SK-N-SH (cell line): Measurements from ENCODE around the gene ATP13A3. TPM values are rescaled to one million over a fixed set of nuclear protein-coding genes. Genes with fewer than 3 reads are reported as not detected.
A peak's percentile ranks its signal among the peaks of the same experiment; 100 is the strongest.

ENCODE experiments used
- CTCF ChIA-PET: fragments of 300-600, 350-600 bp; formaldehyde crosslinking; extraction: SDS; loops from one replicate; lab custom pipeline; 2021; lab: Yijun Ruan, JAX
- POLR2A ChIA-PET: fragments of 350-600 bp; sonication (Branson Sonifier 250); formaldehyde crosslinking; extraction: SDS; loops from one replicate; lab custom pipeline; 2020; ENCODE audit warnings: antibody characterized with exemption, inconsistent platforms; lab: Yijun Ruan, JAX
- DNase-seq: peaks from one replicate; pipeline ENCODE4 v3.0.0; 2012
- H2AFZ ChIP-seq: fragments of 200-600 bp; sonication (generic); 2 replicates; pipeline ENCODE4 v1.8.1; 2016; ENCODE audit warnings: antibody characterized with exemption, mild to moderate bottlenecking, low read depth
- H3F3A ChIP-seq: fragments of 200-600 bp; sonication (generic); replicated peaks from 2 replicates; pipeline ENCODE3; 2016; ENCODE audit warnings: antibody characterized with exemption, mild to moderate bottlenecking; ENCODE audit not compliant: insufficient read depth
- H3K27ac ChIP-seq, 2 experiments: fragments of 200-500 bp in 1 of 2; fragments of 200-600 bp in 1 of 2; sonication (Bioruptor generic) in 1 of 2; sonication (generic), shearing (Covaris generic) in 1 of 2; 2 replicates each; pipeline versions ENCODE4 v1.5.1 to v1.6.1; 2014 to 2016; ENCODE audit warnings: low read depth in 2 of 2, inconsistent platforms in 1 of 2, low read length in 1 of 2, mild to moderate bottlenecking in 1 of 2, mixed read lengths in 1 of 2
- H3K27me3 ChIP-seq: fragments of 200-600 bp; sonication (generic), shearing (Covaris generic); 2 replicates; pipeline ENCODE4 v1.6.1; 2016; ENCODE audit warnings: mixed run types; ENCODE audit not compliant: insufficient read depth
- H3K36me3 ChIP-seq, 2 experiments: fragments of 200-500 bp in 1 of 2; fragments of 200-600 bp in 1 of 2; sonication (Bioruptor generic) in 1 of 2; sonication (generic) in 1 of 2; replicated peaks in 1 of 2; 2 replicates each; pipeline versions ENCODE3 to v1.5.1; 2014 to 2016; ENCODE audit warnings: low read length in 1 of 2, mild to moderate bottlenecking in 1 of 2; ENCODE audit not compliant: insufficient read depth in 2 of 2, control insufficient read depth in 1 of 2
- H3K4me1 ChIP-seq, 2 experiments: fragments of 200-500 bp in 1 of 2; fragments of 200-600 bp in 1 of 2; sonication (Bioruptor generic) in 1 of 2; sonication (generic), shearing (Covaris generic) in 1 of 2; 2 replicates each; pipeline versions ENCODE4 v1.5.1 to v1.6.1; 2014 to 2016; ENCODE audit warnings: low read depth in 1 of 2, low read length in 1 of 2, mixed run types in 1 of 2; ENCODE audit not compliant: insufficient read depth in 2 of 2, control insufficient read depth in 1 of 2
- H3K4me2 ChIP-seq: fragments of 200-600 bp; sonication (generic), shearing (Covaris generic); 2 replicates; pipeline ENCODE4 v1.6.1; 2017; ENCODE audit warnings: mixed run types
- H3K4me3 ChIP-seq, 2 experiments: fragments of 200-500 bp in 1 of 2; fragments of 200-600 bp in 1 of 2; sonication (Bioruptor generic) in 1 of 2; sonication (generic), shearing (Covaris generic) in 1 of 2; 2 replicates each; pipeline versions ENCODE4 v1.5.1 to v1.8.1; 2014 to 2016; ENCODE audit warnings: low read depth in 2 of 2, inconsistent platforms in 1 of 2, low read length in 1 of 2, mild to moderate bottlenecking in 1 of 2, mixed read lengths in 1 of 2, moderate library complexity in 1 of 2
- H3K79me2 ChIP-seq: fragments of 200-600 bp; sonication (generic); 2 replicates; pipeline ENCODE4 v1.8.1; 2017; ENCODE audit warnings: mild to moderate bottlenecking; ENCODE audit not compliant: insufficient read depth
- H3K9ac ChIP-seq: fragments of 200-600 bp; sonication (generic); 2 replicates; pipeline ENCODE4 v1.6.1; 2017; ENCODE audit warnings: mixed run types
- H3K9me2 ChIP-seq: fragments of 200-600 bp; sonication (generic); 2 replicates; pipeline ENCODE4 v1.6.1; 2017; ENCODE audit warnings: mixed run types
- H3K9me3 ChIP-seq: fragments of 200-600 bp; sonication (generic); 2 replicates; pipeline ENCODE4 v1.6.1; 2017; ENCODE audit warnings: mixed run types, mild to moderate bottlenecking, moderate library complexity
- H4K20me1 ChIP-seq: fragments of 200-600 bp; sonication (generic); 2 replicates; pipeline ENCODE4 v1.6.1; 2017; ENCODE audit warnings: mild to moderate bottlenecking, mixed run types; ENCODE audit not compliant: insufficient read depth
- ELF1 ChIP-seq: IDR thresholded peaks from 2 replicates; pipeline ENCODE4 v1.4.0; 2012
- FOSL2 ChIP-seq: IDR thresholded peaks from 2 replicates; pipeline ENCODE4 v1.4.0; 2012; ENCODE audit warnings: low read depth, mild to moderate bottlenecking, moderate library complexity, borderline replicate concordance
- FOXJ3 ChIP-seq: sonication (generic); formaldehyde crosslinking; IDR thresholded peaks from 2 replicates; pipeline ENCODE4 v1.5.1; 2020; ENCODE audit warnings: mild to moderate bottlenecking, missing genetic modification reagents
- JUND ChIP-seq: IDR thresholded peaks from 2 replicates; pipeline ENCODE4 v1.4.0; 2012
- NRF1 ChIP-seq: IDR thresholded peaks from 2 replicates; pipeline ENCODE4 v1.6.1; 2012; ENCODE audit warnings: low read depth, mild to moderate bottlenecking, low read length
- RFX5 ChIP-seq: IDR thresholded peaks from 2 replicates; pipeline ENCODE4 v1.6.1; 2012; ENCODE audit warnings: mild to moderate bottlenecking, improper control_type of control experiment, low read length
- RXRA ChIP-seq: IDR thresholded peaks from 2 replicates; pipeline ENCODE4 v1.4.0; 2012; ENCODE audit warnings: low read depth, mild to moderate bottlenecking, borderline replicate concordance
- SIN3A ChIP-seq: IDR thresholded peaks from 2 replicates; pipeline ENCODE4 v1.6.1; 2012; ENCODE audit warnings: low read depth, mild to moderate bottlenecking, low read length, moderate library complexity, borderline replicate concordance
- SMC3 ChIP-seq: IDR thresholded peaks from 2 replicates; pipeline ENCODE4 v1.6.1; 2012; ENCODE audit warnings: low read depth, low read length, improper control_type of control experiment
- YY1 ChIP-seq: IDR thresholded peaks from 2 replicates; pipeline ENCODE4 v1.4.0; 2012; ENCODE audit warnings: low read depth, mild to moderate bottlenecking
- WGBS: methylation state at CpG from one replicate; pipeline ENCODE4 v1.1.6; 2017; ENCODE audit warnings: low lambda C conversion rate; 5-methylcytosine and 5-hydroxymethylcytosine counted together
- polyA plus RNA-seq, 3 experiments: library from polyadenylated mRNA; depleted of rRNA; stranded (reverse); fragments of >200 nt; gene quantifications; 2 replicates each; pipeline ENCODE4 v1.2.3, GENCODE V29; 2012
- TF ChIP-seq, protein P1 (sequence below): fragments of 200-600 bp; sonication (generic); IDR thresholded peaks from 2 replicates; pipeline ENCODE4 v1.6.1; 2017; ENCODE audit warnings: antibody characterized with exemption, mild to moderate bottlenecking, moderate library complexity
- TF ChIP-seq, protein P2 (sequence below): fragments of 150-350 bp; IDR thresholded peaks from 2 replicates; pipeline ENCODE4 v1.6.1; 2017; ENCODE audit warnings: antibody characterized with exemption, low read length, low read depth, borderline replicate concordance

ATP13A3 gene
- polyA plus RNA-seq, 1 of the 3 experiments (the other 2 are of a cell fraction) = 48.2 TPM

DNA sequence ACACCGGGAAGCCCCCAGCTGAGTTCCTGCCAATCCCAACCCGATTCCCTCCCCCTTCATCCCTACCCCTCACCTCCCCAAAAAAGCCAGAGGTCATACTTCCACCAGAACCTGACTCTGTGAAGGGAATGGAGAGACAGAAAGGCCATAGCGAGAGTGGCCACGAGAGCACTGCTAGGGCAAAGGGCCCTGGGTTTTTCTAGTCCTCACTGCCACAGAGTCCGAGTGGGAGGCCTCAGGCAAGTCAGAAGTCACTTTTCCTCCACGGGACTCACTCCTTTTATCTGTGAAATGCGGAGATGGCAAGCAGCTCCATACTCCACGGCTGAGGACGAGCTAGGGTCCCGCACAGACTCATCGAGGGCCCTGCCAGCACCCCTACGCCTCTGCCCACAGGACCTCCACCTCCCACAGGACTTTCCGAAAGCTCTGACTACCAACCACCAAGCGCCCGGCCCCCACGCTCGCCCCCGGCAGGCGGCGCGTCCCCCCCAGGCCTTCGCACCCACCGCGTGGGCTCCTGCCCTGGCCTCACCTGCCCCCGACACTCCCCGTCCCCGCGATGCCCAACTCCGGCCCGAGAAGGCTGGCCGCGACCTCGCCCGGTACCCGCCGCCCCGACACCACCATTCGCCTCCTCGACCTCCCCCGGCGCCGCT, 792 bp downstream of the ATP13A3 start:
- Histone ChIP-seq H3K9me3 (no peaks in the 10 kb centered on the region), H3K27me3 (no peaks in the 10 kb centered on the region), H2AFZ (no peak overlapping the region), H3K4me3 (peak overlapping the region; percentile 60 to 95), H3K79me2 (peaks cover 53% of the 10 kb centered on the region), H3K4me2 (peak overlapping the region; percentile 95), H3K36me3 (peaks cover 4 to 30% of the 10 kb centered on the region in 2 experiments), H3K4me1 (peaks cover 8 to 31% of the 10 kb centered on the region in 2 experiments), H3F3A (peaks cover 34% of the 10 kb centered on the region), H4K20me1 (peaks cover 7% of the 10 kb centered on the region), H3K9ac (peak overlapping the region; percentile 92), H3K9me2 (no peaks in the 10 kb centered on the region), H3K27ac (peak overlapping the region; percentile 56 to 84)
- peak; percentile 18; the same call in 1 of the 2 replicates for TF ChIP-seq SIN3A
- no peak for TF ChIP-seq ELF1
- TF ChIP-seq YY1 = no peak
- TF ChIP-seq NRF1 = no peak
- TF ChIP-seq, protein P1, sequence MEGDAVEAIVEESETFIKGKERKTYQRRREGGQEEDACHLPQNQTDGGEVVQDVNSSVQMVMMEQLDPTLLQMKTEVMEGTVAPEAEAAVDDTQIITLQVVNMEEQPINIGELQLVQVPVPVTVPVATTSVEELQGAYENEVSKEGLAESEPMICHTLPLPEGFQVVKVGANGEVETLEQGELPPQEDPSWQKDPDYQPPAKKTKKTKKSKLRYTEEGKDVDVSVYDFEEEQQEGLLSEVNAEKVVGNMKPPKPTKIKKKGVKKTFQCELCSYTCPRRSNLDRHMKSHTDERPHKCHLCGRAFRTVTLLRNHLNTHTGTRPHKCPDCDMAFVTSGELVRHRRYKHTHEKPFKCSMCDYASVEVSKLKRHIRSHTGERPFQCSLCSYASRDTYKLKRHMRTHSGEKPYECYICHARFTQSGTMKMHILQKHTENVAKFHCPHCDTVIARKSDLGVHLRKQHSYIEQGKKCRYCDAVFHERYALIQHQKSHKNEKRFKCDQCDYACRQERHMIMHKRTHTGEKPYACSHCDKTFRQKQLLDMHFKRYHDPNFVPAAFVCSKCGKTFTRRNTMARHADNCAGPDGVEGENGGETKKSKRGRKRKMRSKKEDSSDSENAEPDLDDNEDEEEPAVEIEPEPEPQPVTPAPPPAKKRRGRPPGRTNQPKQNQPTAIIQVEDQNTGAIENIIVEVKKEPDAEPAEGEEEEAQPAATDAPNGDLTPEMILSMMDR = peak; percentile 33
- TF ChIP-seq, protein P2, sequence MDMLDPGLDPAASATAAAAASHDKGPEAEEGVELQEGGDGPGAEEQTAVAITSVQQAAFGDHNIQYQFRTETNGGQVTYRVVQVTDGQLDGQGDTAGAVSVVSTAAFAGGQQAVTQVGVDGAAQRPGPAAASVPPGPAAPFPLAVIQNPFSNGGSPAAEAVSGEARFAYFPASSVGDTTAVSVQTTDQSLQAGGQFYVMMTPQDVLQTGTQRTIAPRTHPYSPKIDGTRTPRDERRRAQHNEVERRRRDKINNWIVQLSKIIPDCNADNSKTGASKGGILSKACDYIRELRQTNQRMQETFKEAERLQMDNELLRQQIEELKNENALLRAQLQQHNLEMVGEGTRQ = no peak
- TF ChIP-seq SMC3 = no peak
- TF ChIP-seq JUND = no peak
- TF ChIP-seq RFX5 = no peak
- TF ChIP-seq RXRA = no peak
- no peak for DNase-seq
- ChIA-PET CTCF (interaction anchor here (0.8 to 3.9 kb wide), 8 partner anchors 11 to 152 kb away, joined by 3 to 24 read pairs (median 4); partner anchors contain the start of gene TMEM44), POLR2A (no interaction called here)
- WGBS = 3% methylated on average over 18 of the region's 42 CpGs

DNA sequence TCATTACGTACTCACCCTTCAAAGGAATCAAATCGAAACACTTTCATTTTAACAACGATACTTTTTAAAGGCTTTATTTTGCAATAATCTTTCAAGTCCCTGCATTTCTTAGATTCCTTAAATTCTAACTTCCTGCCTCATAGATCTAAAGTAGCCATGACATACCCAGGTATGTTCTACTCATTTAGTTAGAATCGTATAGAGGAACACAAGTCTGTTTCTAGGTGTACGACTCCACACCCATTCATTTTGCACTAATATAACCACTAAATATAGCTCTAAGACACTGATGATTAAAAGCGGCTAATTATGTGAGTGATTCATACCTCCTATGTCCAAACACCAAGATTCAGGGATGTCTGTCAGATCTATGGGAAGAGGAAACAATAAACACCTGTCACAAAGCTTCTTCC, 1.3 kb downstream of the ATP13A3 start:
- peak overlapping the region; percentile 56 to 84 for H3K27ac ChIP-seq
- peaks cover 7 to 34% of the 10 kb centered on the region in 2 experiments for H3K36me3 ChIP-seq
- H3F3A ChIP-seq = peaks cover 38% of the 10 kb centered on the region
- DNase-seq = no peak
- H3K79me2 ChIP-seq = peaks cover 58% of the 10 kb centered on the region
- peaks cover 11% of the 10 kb centered on the region for H4K20me1 ChIP-seq
- peak overlapping the region; percentile 60 to 95 for H3K4me3 ChIP-seq
- no peaks in the 10 kb centered on the region for H3K9me2 ChIP-seq
- no peak overlapping the region for H2AFZ ChIP-seq
- ChIA-PET CTCF (interaction anchor here (0.8 to 3.9 kb wide), 8 partner anchors 10 to 152 kb away, joined by 3 to 24 read pairs (median 4); partner anchors contain the start of gene TMEM44), POLR2A (no interaction called here)
- peak overlapping the region; percentile 95 for H3K4me2 ChIP-seq
- no peaks in the 10 kb centered on the region for H3K9me3 ChIP-seq
- 14% methylated on average over 6 of the region's 6 CpGs for WGBS
- peak overlapping the region; percentile 92 for H3K9ac ChIP-seq
- H3K27me3 ChIP-seq = no peaks in the 10 kb centered on the region
- H3K4me1 ChIP-seq = peaks cover 8 to 35% of the 10 kb centered on the region in 2 experiments
- TF ChIP-seq FOSL2 (no peak), FOXJ3 (CRISPR knock-in tag) (no peak)
